PC-9 (cell line): ENCODE data around the gene PRPSAP2. TPM values are rescaled to one million over a fixed set of nuclear protein-coding genes. Genes with fewer than 3 reads are reported as not detected.

Source experiments
- BruUV-seq: library from RNA; stranded (reverse); fragments of 400-500 nt; replicated peaks from 2 replicates; lab custom pipeline; 2021; lab: Mats Ljungman, UMichigan
- CTCF ChIA-PET: fragments of 300-600 bp; sonication (Branson Sonifier 250); formaldehyde crosslinking; loops from one replicate; lab custom pipeline; 2022; ENCODE audit warnings: antibody characterized with exemption; lab: Charles Lee
- POLR2A ChIA-PET: fragments of 300-600 bp; sonication (Branson Sonifier 250); formaldehyde crosslinking; loops from one replicate; lab custom pipeline; 2022; ENCODE audit warnings: antibody characterized with exemption; ENCODE audit not compliant: unreplicated experiment; lab: Charles Lee
- DNase-seq, 2 experiments: peaks; one replicate each; pipeline versions ENCODE4 v3.0.0 to v3.0.0-alpha.2; 2015 to 2022; ENCODE audit warnings: mixed read lengths in 1 of 2
- H2AFZ ChIP-seq: fragments of 200-600 bp; sonication (generic); 2 replicates; pipeline ENCODE4 v1.8.1; 2017; ENCODE audit warnings: antibody characterized with exemption
- H3F3A ChIP-seq: fragments of 200-600 bp; sonication (generic); 2 replicates; pipeline ENCODE4 v1.8.1; 2017; ENCODE audit warnings: antibody characterized with exemption, mild to moderate bottlenecking, low read depth; ENCODE audit not compliant: insufficient read depth
- H3K27ac ChIP-seq: fragments of 200-600 bp; sonication (generic); 2 replicates; pipeline ENCODE4 v1.6.1; 2016; ENCODE audit warnings: mixed run types
- H3K27me3 ChIP-seq: fragments of 200-600 bp; sonication (generic); 2 replicates; pipeline ENCODE4 v1.6.1; 2016; ENCODE audit warnings: low read depth, mixed run types; ENCODE audit not compliant: insufficient read depth
- H3K36me3 ChIP-seq: fragments of 200-600 bp; sonication (generic); 2 replicates; pipeline ENCODE4 v1.6.1; 2016; ENCODE audit warnings: low read depth, mixed run types
- H3K4me1 ChIP-seq: fragments of 200-600 bp; sonication (generic); replicated peaks from 2 replicates; pipeline ENCODE4 v1.6.1; 2016; ENCODE audit warnings: mixed run types; ENCODE audit not compliant: insufficient read depth
- H3K4me2 ChIP-seq: fragments of 200-600 bp; sonication (generic); 2 replicates; pipeline ENCODE4 v1.6.1; 2017; ENCODE audit warnings: mixed run types
- H3K4me3 ChIP-seq: fragments of 200-600 bp; sonication (generic); 2 replicates; pipeline ENCODE4 v1.6.1; 2016; ENCODE audit warnings: mixed run types
- H3K79me2 ChIP-seq: fragments of 200-600 bp; sonication (generic); 2 replicates; pipeline ENCODE4 v1.6.1; 2017; ENCODE audit warnings: low read depth, mixed run types
- H3K9me2 ChIP-seq: fragments of 200-600 bp; sonication (generic); 2 replicates; pipeline ENCODE4 v1.8.1; 2017; ENCODE audit warnings: mild to moderate bottlenecking; ENCODE audit not compliant: insufficient read depth
- H3K9me3 ChIP-seq: fragments of 200-600 bp; sonication (generic); 2 replicates; pipeline ENCODE4 v1.8.1; 2016; ENCODE audit warnings: low read depth; ENCODE audit not compliant: insufficient read depth
- H4K20me1 ChIP-seq: fragments of 200-600 bp; sonication (generic); 2 replicates; pipeline ENCODE4 v1.8.1; 2017; ENCODE audit not compliant: insufficient read depth
- CTCF ChIP-seq: fragments of 200-600 bp; sonication (generic); conservative IDR thresholded peaks from 2 replicates; pipeline ENCODE4 v1.6.1; 2017; ENCODE audit warnings: mixed run types, antibody characterized with exemption, mild to moderate bottlenecking, moderate library complexity
- EZH2 ChIP-seq: fragments of 200-600 bp; sonication (generic); IDR thresholded peaks from 2 replicates; pipeline ENCODE4 v1.8.0; 2017; ENCODE audit warnings: antibody characterized with exemption, low read depth
- intact Hi-C: fragments of 100-400 bp; cut with micrococcal nuclease; formaldehyde crosslinking; loops from one replicate; pipeline ENCODE4 v1.10.0; 2022; ENCODE audit not compliant: unreplicated experiment
- total RNA-seq: library from RNA; stranded (reverse); gene quantifications from 2 replicates; pipeline ENCODE4 v1.2.3, GENCODE V29; 2021

The PRPSAP2 gene
- total RNA-seq, 1 experiment from 2014 or later: 50.0 TPM

GRCh38 chr17:18966831-18967624 is 109.1 kb downstream of the PRPSAP2 start:
- Histone ChIP-seq H3K4me2 (peak overlapping the region; percentile 48), H3K36me3 (no peaks in the 10 kb centered on the region), H3F3A (peaks cover 40% of the 10 kb centered on the region; the same call in 1 of the 2 replicates), H3K27ac (peak overlapping the region; percentile 37; the same call in 1 of the 2 replicates), H3K9me2 (no peaks in the 10 kb centered on the region), H3K27me3 (no peaks in the 10 kb centered on the region), H3K4me3 (no peak overlapping the region), H3K79me2 (no peaks in the 10 kb centered on the region), H3K4me1 (peaks cover 39% of the 10 kb centered on the region), H4K20me1 (peaks cover 8% of the 10 kb centered on the region), H2AFZ (no peak overlapping the region), H3K9me3 (no peaks in the 10 kb centered on the region)
- intact Hi-C loops: no loop called here
- ChIA-PET CTCF (no interaction called here), POLR2A (no interaction called here)
- TF ChIP-seq EZH2 (no peak), CTCF (no peak)
- BruUV-seq: no TSS peak
- peak in 1 of 2 experiments; percentile 53 for DNase-seq

DNA sequence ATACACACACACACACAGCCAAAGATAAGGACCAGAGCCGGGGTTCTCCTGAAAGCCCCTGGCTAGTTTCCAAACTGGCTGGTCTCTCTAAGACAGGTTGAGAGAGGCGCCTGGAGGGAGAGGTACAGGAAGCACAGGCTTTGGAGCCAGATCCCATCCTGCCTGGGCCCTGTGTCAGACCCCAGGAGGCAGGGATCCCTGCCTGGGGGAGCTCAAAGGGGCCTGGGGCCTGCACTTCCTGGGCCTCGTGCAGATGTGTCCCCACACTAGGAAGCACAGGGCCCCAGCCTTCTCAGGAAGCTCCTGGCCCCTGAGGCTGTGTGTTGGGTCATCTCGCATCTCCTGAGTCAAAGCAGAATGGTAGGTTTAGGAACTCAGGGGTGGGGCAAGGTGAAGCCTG is 110.0 kb downstream of the PRPSAP2 start:
- Histone ChIP-seq H3K4me1 (peaks cover 39% of the 10 kb centered on the region), H3K79me2 (no peaks in the 10 kb centered on the region), H3F3A (peaks cover 37% of the 10 kb centered on the region; the same call in 1 of the 2 replicates), H3K4me3 (no peak overlapping the region), H3K4me2 (peak overlapping the region; percentile 48), H3K27me3 (no peaks in the 10 kb centered on the region), H3K9me3 (no peaks in the 10 kb centered on the region), H4K20me1 (peaks cover 8% of the 10 kb centered on the region), H2AFZ (no peak overlapping the region), H3K27ac (peak overlapping the region; percentile 37), H3K36me3 (no peaks in the 10 kb centered on the region), H3K9me2 (no peaks in the 10 kb centered on the region)
- peak; percentile 69 to 86 for DNase-seq
- no TSS peak for BruUV-seq
- CTCF ChIA-PET: interaction anchor here (0.5 to 0.6 kb wide), 2 partner anchors 51 to 85 kb away, joined by 3 to 8 read pairs; no protein-coding TSS in a partner anchor
- no peak for TF ChIP-seq CTCF
- TF ChIP-seq EZH2: no peak
- POLR2A ChIA-PET: interaction anchor here (0.6 to 0.7 kb wide), 3 partner anchors 15 to 110 kb away, joined by 3 to 5 read pairs (median 3); no protein-coding TSS in a partner anchor
- intact Hi-C loops: loop anchor here (2.0 kb wide), 1 partner anchor 37 kb away; the partner anchor contains the start of gene FAM83G

GRCh38 chr17:18968345-18968744 is 110.4 kb downstream of the PRPSAP2 start:
- Histone ChIP-seq H2AFZ (no peak overlapping the region), H3K79me2 (no peaks in the 10 kb centered on the region), H4K20me1 (peaks cover 8% of the 10 kb centered on the region), H3F3A (peaks cover 32% of the 10 kb centered on the region; the same call in 1 of the 2 replicates), H3K36me3 (no peaks in the 10 kb centered on the region), H3K27ac (peak overlapping the region; percentile 37), H3K4me3 (no peak overlapping the region), H3K9me3 (no peaks in the 10 kb centered on the region), H3K27me3 (no peaks in the 10 kb centered on the region), H3K4me2 (peak overlapping the region; percentile 48), H3K4me1 (peaks cover 39% of the 10 kb centered on the region), H3K9me2 (no peaks in the 10 kb centered on the region)
- DNase-seq: no peak
- no TSS peak for BruUV-seq
- ChIA-PET POLR2A (interaction anchor here (0.7 kb wide), 1 partner anchor 111 kb away, joined by 3 read pairs; no protein-coding TSS in a partner anchor), CTCF (interaction anchor here (0.5 to 0.6 kb wide), 2 partner anchors 51 to 85 kb away, joined by 3 to 8 read pairs; no protein-coding TSS in a partner anchor)
- intact Hi-C loops: loop anchor here (2.0 kb wide), 1 partner anchor 36 kb away; the partner anchor contains the start of gene FAM83G
- TF ChIP-seq CTCF: no peak
- TF ChIP-seq EZH2: no peak
